SK-N-SH (cell line): ENCODE measurements around the gene EML5. TPM values are rescaled to one million over a fixed set of nuclear protein-coding genes. Genes with fewer than 3 reads are reported as not detected.

Experiments
- CTCF ChIA-PET: fragments of 300-600, 350-600 bp; formaldehyde crosslinking; extraction: SDS; loops from one replicate; lab custom pipeline; 2021; lab: Yijun Ruan, JAX
- POLR2A ChIA-PET: fragments of 350-600 bp; sonication (Branson Sonifier 250); formaldehyde crosslinking; extraction: SDS; loops from one replicate; lab custom pipeline; 2020; ENCODE audit warnings: antibody characterized with exemption, inconsistent platforms; lab: Yijun Ruan, JAX
- DNase-seq: peaks from one replicate; pipeline ENCODE4 v3.0.0; 2012
- H2AFZ ChIP-seq: fragments of 200-600 bp; sonication (generic); 2 replicates; pipeline ENCODE4 v1.8.1; 2016; ENCODE audit warnings: antibody characterized with exemption, mild to moderate bottlenecking, low read depth
- H3F3A ChIP-seq: fragments of 200-600 bp; sonication (generic); replicated peaks from 2 replicates; pipeline ENCODE3; 2016; ENCODE audit warnings: antibody characterized with exemption, mild to moderate bottlenecking; ENCODE audit not compliant: insufficient read depth
- H3K27ac ChIP-seq, 2 experiments: fragments of 200-500 bp in 1 of 2; fragments of 200-600 bp in 1 of 2; sonication (Bioruptor generic) in 1 of 2; sonication (generic), shearing (Covaris generic) in 1 of 2; 2 replicates each; pipeline versions ENCODE4 v1.5.1 to v1.6.1; 2014 to 2016; ENCODE audit warnings: low read depth in 2 of 2, inconsistent platforms in 1 of 2, low read length in 1 of 2, mild to moderate bottlenecking in 1 of 2, mixed read lengths in 1 of 2
- H3K27me3 ChIP-seq: fragments of 200-600 bp; sonication (generic), shearing (Covaris generic); 2 replicates; pipeline ENCODE4 v1.6.1; 2016; ENCODE audit warnings: mixed run types; ENCODE audit not compliant: insufficient read depth
- H3K36me3 ChIP-seq, 2 experiments: fragments of 200-500 bp in 1 of 2; fragments of 200-600 bp in 1 of 2; sonication (Bioruptor generic) in 1 of 2; sonication (generic) in 1 of 2; replicated peaks in 1 of 2; 2 replicates each; pipeline versions ENCODE3 to v1.5.1; 2014 to 2016; ENCODE audit warnings: low read length in 1 of 2, mild to moderate bottlenecking in 1 of 2; ENCODE audit not compliant: insufficient read depth in 2 of 2, control insufficient read depth in 1 of 2
- H3K4me1 ChIP-seq, 2 experiments: fragments of 200-500 bp in 1 of 2; fragments of 200-600 bp in 1 of 2; sonication (Bioruptor generic) in 1 of 2; sonication (generic), shearing (Covaris generic) in 1 of 2; 2 replicates each; pipeline versions ENCODE4 v1.5.1 to v1.6.1; 2014 to 2016; ENCODE audit warnings: low read depth in 1 of 2, low read length in 1 of 2, mixed run types in 1 of 2; ENCODE audit not compliant: insufficient read depth in 2 of 2, control insufficient read depth in 1 of 2
- H3K4me2 ChIP-seq: fragments of 200-600 bp; sonication (generic), shearing (Covaris generic); 2 replicates; pipeline ENCODE4 v1.6.1; 2017; ENCODE audit warnings: mixed run types
- H3K4me3 ChIP-seq, 2 experiments: fragments of 200-500 bp in 1 of 2; fragments of 200-600 bp in 1 of 2; sonication (Bioruptor generic) in 1 of 2; sonication (generic), shearing (Covaris generic) in 1 of 2; 2 replicates each; pipeline versions ENCODE4 v1.5.1 to v1.8.1; 2014 to 2016; ENCODE audit warnings: low read depth in 2 of 2, inconsistent platforms in 1 of 2, low read length in 1 of 2, mild to moderate bottlenecking in 1 of 2, mixed read lengths in 1 of 2, moderate library complexity in 1 of 2
- H3K79me2 ChIP-seq: fragments of 200-600 bp; sonication (generic); 2 replicates; pipeline ENCODE4 v1.8.1; 2017; ENCODE audit warnings: mild to moderate bottlenecking; ENCODE audit not compliant: insufficient read depth
- H3K9ac ChIP-seq: fragments of 200-600 bp; sonication (generic); 2 replicates; pipeline ENCODE4 v1.6.1; 2017; ENCODE audit warnings: mixed run types
- H3K9me2 ChIP-seq: fragments of 200-600 bp; sonication (generic); 2 replicates; pipeline ENCODE4 v1.6.1; 2017; ENCODE audit warnings: mixed run types
- H3K9me3 ChIP-seq: fragments of 200-600 bp; sonication (generic); 2 replicates; pipeline ENCODE4 v1.6.1; 2017; ENCODE audit warnings: mixed run types, mild to moderate bottlenecking, moderate library complexity
- H4K20me1 ChIP-seq: fragments of 200-600 bp; sonication (generic); 2 replicates; pipeline ENCODE4 v1.6.1; 2017; ENCODE audit warnings: mild to moderate bottlenecking, mixed run types; ENCODE audit not compliant: insufficient read depth
- EP300 ChIP-seq, 2 experiments: IDR thresholded peaks; 2 replicates each; pipeline versions ENCODE4 v1.4.0 to v1.6.1; 2012; ENCODE audit warnings: borderline replicate concordance in 1 of 2, low read depth in 1 of 2, low read length in 1 of 2
- FOSL2 ChIP-seq: IDR thresholded peaks from 2 replicates; pipeline ENCODE4 v1.4.0; 2012; ENCODE audit warnings: low read depth, mild to moderate bottlenecking, moderate library complexity, borderline replicate concordance
- FOXJ3 ChIP-seq: sonication (generic); formaldehyde crosslinking; IDR thresholded peaks from 2 replicates; pipeline ENCODE4 v1.5.1; 2020; ENCODE audit warnings: mild to moderate bottlenecking, missing genetic modification reagents
- FOXM1 ChIP-seq: IDR thresholded peaks from 2 replicates; pipeline ENCODE4 v1.4.0; 2012; ENCODE audit warnings: low read depth, mild to moderate bottlenecking
- JUND ChIP-seq: IDR thresholded peaks from 2 replicates; pipeline ENCODE4 v1.4.0; 2012
- MAX ChIP-seq: IDR thresholded peaks from 2 replicates; pipeline ENCODE4 v1.4.0; 2012; ENCODE audit warnings: low read depth
- MXI1 ChIP-seq: IDR thresholded peaks from 2 replicates; pipeline ENCODE4 v1.6.1; 2012; ENCODE audit warnings: mild to moderate bottlenecking, low read depth, low read length, improper control_type of control experiment
- NFIC ChIP-seq: IDR thresholded peaks from 2 replicates; pipeline ENCODE4 v1.4.0; 2012; ENCODE audit warnings: borderline replicate concordance
- NRF1 ChIP-seq: IDR thresholded peaks from 2 replicates; pipeline ENCODE4 v1.6.1; 2012; ENCODE audit warnings: low read depth, mild to moderate bottlenecking, low read length
- PBX3 ChIP-seq: IDR thresholded peaks from 2 replicates; pipeline ENCODE4; 2012
- RAD21 ChIP-seq: IDR thresholded peaks from 2 replicates; pipeline ENCODE4 v1.6.1; 2012; ENCODE audit warnings: mild to moderate bottlenecking, low read length
- RXRA ChIP-seq: IDR thresholded peaks from 2 replicates; pipeline ENCODE4 v1.4.0; 2012; ENCODE audit warnings: low read depth, mild to moderate bottlenecking, borderline replicate concordance
- SMC3 ChIP-seq: IDR thresholded peaks from 2 replicates; pipeline ENCODE4 v1.6.1; 2012; ENCODE audit warnings: low read depth, low read length, improper control_type of control experiment
- TAF1 ChIP-seq: IDR thresholded peaks from 2 replicates; pipeline ENCODE4 v1.6.1; 2012; ENCODE audit warnings: low read depth, mild to moderate bottlenecking, low read length, moderate library complexity, borderline replicate concordance
- TCF12 ChIP-seq: IDR thresholded peaks from 2 replicates; pipeline ENCODE4 v1.4.0; 2012
- USF1 ChIP-seq: IDR thresholded peaks from 2 replicates; pipeline ENCODE4 v1.4.0; 2012; ENCODE audit warnings: low read depth, borderline replicate concordance
- USF2 ChIP-seq: fragments of 150-350 bp; IDR thresholded peaks from 2 replicates; pipeline ENCODE4 v1.6.1; 2017; ENCODE audit warnings: antibody characterized with exemption, low read length, low read depth, borderline replicate concordance
- YY1 ChIP-seq: IDR thresholded peaks from 2 replicates; pipeline ENCODE4 v1.4.0; 2012; ENCODE audit warnings: low read depth, mild to moderate bottlenecking
- polyA plus RNA-seq, 3 experiments: library from polyadenylated mRNA; depleted of rRNA; stranded (reverse); fragments of >200 nt; gene quantifications; 2 replicates each; pipeline ENCODE4 v1.2.3, GENCODE V29; 2012

The EML5 gene
- polyA plus RNA-seq, 1 of the 3 experiments (the other 2 are of a cell fraction), result 0.23 TPM

GRCh38 chr14:88834883-88835431 lies 42.2 kb upstream of the EML5 start:
- no peak for DNase-seq

GRCh38 chr14:88831284-88831683 lies 38.5 kb upstream of the EML5 start:
- no peaks in the 10 kb centered on the region for H3K9me2 ChIP-seq
- H3K4me1 ChIP-seq, result peaks cover 28 to 66% of the 10 kb centered on the region in 2 experiments
- peaks cover 37% of the 10 kb centered on the region for H3F3A ChIP-seq
- POLR2A ChIA-PET, result no interaction called here
- TF ChIP-seq SMC3 (no peak), USF1 (no peak), TCF12 (peak; percentile 54), FOXM1 (no peak), NFIC (peak; percentile 82), TAF1 (no peak), PBX3 (peak; percentile 23; the same call in 1 of the 2 replicates), FOXJ3 (CRISPR knock-in tag) (no peak), NRF1 (no peak), MAX (no peak), USF2 (no peak), YY1 (no peak), JUND (peak; percentile 79), FOSL2 (peak; percentile 72; the same call in 1 of the 2 replicates), EP300 (IDR thresholded peaks at IDR 0.05; ENCODE audit: borderline replicate concordance in 1 of 2, low read depth in 1 of 2, low read length in 1 of 2) (no peak), RXRA (no peak), RAD21 (no peak), MXI1 (no peak)
- TF ChIP-seq, all 33 proteins: peak for 5
- no peak overlapping the region for H3K9ac ChIP-seq
- peaks cover 71% of the 10 kb centered on the region for H3K79me2 ChIP-seq
- H3K27me3 ChIP-seq, result no peaks in the 10 kb centered on the region
- no peaks in the 10 kb centered on the region for H4K20me1 ChIP-seq
- DNase-seq, result no peak
- H3K27ac ChIP-seq, result peak overlapping the region; percentile 81 to 100; a peak in 3 of 4 replicates
- no peak overlapping the region for H3K4me2 ChIP-seq
- no peak overlapping the region for H2AFZ ChIP-seq
- H3K9me3 ChIP-seq, result no peaks in the 10 kb centered on the region
- no peak overlapping the region for H3K4me3 ChIP-seq
- CTCF ChIA-PET, result no interaction called here
- peaks cover 0 to 8% of the 10 kb centered on the region in 2 experiments for H3K36me3 ChIP-seq

More at GRCh38 chr14:88834883-88835431, 42.2 kb upstream of the EML5 start:
- Histone ChIP-seq H3K9ac (peak overlapping the region; percentile 11; the same call in 1 of the 2 replicates), H2AFZ (no peak overlapping the region), H3K36me3 (peaks cover 0 to 14% of the 10 kb centered on the region in 2 experiments), H3K27ac (peak overlapping the region; percentile 77 to 100), H3K9me2 (no peaks in the 10 kb centered on the region), H3K4me1 (peaks cover 13 to 54% of the 10 kb centered on the region in 2 experiments), H4K20me1 (no peaks in the 10 kb centered on the region), H3F3A (peaks cover 37% of the 10 kb centered on the region), H3K79me2 (peaks cover 55% of the 10 kb centered on the region), H3K4me3 (peak overlapping the region in 1 of 2 experiments; percentile 24; a peak in 1 of 4 replicates), H3K9me3 (no peaks in the 10 kb centered on the region), H3K27me3 (no peaks in the 10 kb centered on the region), H3K4me2 (peak overlapping the region; percentile 53)
- TF ChIP-seq PBX3 (0 out of 2 replicates have a peak, but pooled peaks have one; percentile 22), FOSL2 (no peak), TAF1 (no peak)
- ChIA-PET POLR2A (interaction anchor here (1.2 to 1.3 kb wide), 2 partner anchors 10 to 69 kb away, joined by 5 to 10 read pairs; partner anchors contain the start of gene TTC8), CTCF (interaction anchor here (1.3 kb wide), 1 partner anchor 10 kb away, joined by 4 read pairs; no protein-coding TSS in a partner anchor)
